ENCODE data around the gene TLK1.

GRCh38 chr2:170949415-170949814 lies 211.3 kb downstream of the TLK1 start:
- TF ChIP-seq PATZ1 (CRISPR knock-in tag; IDR thresholded peaks at IDR 0.05; ENCODE audit: borderline replicate concordance) (no peak), TCF4 (CRISPR knock-in tag; IDR thresholded peaks at IDR 0.05; ENCODE audit: borderline replicate concordance) (no peak), POU6F1 (CRISPR knock-in tag; IDR thresholded peaks at IDR 0.05; ENCODE audit: borderline replicate concordance, low read depth) (no peak)
